H9 (cell line): Measurements from ENCODE around the gene DEPDC5. TPM values are rescaled to one million over a fixed set of nuclear protein-coding genes. Genes with fewer than 3 reads are reported as not detected.

Experiments
- DNase-seq: peaks from one replicate; pipeline ENCODE4 v3.0.0-alpha.2; 2017
- H2AFZ ChIP-seq: one replicate; pipeline ENCODE4 v1.6.1; 2013; ENCODE audit warnings: mild to moderate bottlenecking, low read length, control low read depth, moderate library complexity
- H2AK5ac ChIP-seq: 2 replicates; pipeline ENCODE4 v1.6.1; 2013; ENCODE audit warnings: low read length, control low read depth, mixed read lengths; ENCODE audit not compliant: insufficient read length
- H2BK120ac ChIP-seq: one replicate; pipeline ENCODE4 v1.6.1; 2013; ENCODE audit warnings: low read depth, mild to moderate bottlenecking, low read length, control low read depth, inconsistent platforms; ENCODE audit not compliant: poor library complexity, severe bottlenecking
- H2BK12ac ChIP-seq: 2 replicates; pipeline ENCODE4 v1.6.1; 2013; ENCODE audit warnings: low read length, control low read depth, mixed read lengths, low read depth; ENCODE audit not compliant: insufficient read length
- H2BK15ac ChIP-seq: 2 replicates; pipeline ENCODE4 v1.6.1; 2013; ENCODE audit warnings: low read depth, low read length, control low read depth
- H2BK20ac ChIP-seq: one replicate; pipeline ENCODE4 v1.6.1; 2013; ENCODE audit warnings: low read depth, mild to moderate bottlenecking, low read length, control low read depth, inconsistent platforms; ENCODE audit not compliant: poor library complexity, severe bottlenecking
- H2BK5ac ChIP-seq: 2 replicates; pipeline ENCODE4 v1.6.1; 2013; ENCODE audit warnings: low read length, control low read depth, mixed read lengths; ENCODE audit not compliant: insufficient read length
- H3K14ac ChIP-seq: 2 replicates; pipeline ENCODE4 v1.6.1; 2013; ENCODE audit warnings: low read length, control low read depth; ENCODE audit not compliant: insufficient read depth
- H3K18ac ChIP-seq: 2 replicates; pipeline ENCODE4 v1.6.1; 2013; ENCODE audit warnings: low read depth, mild to moderate bottlenecking, mixed read lengths, low read length, control low read depth; ENCODE audit not compliant: insufficient read length
- H3K23ac ChIP-seq: 2 replicates; pipeline ENCODE4 v1.6.1; 2013; ENCODE audit warnings: low read length, control low read depth, mixed read lengths, low read depth; ENCODE audit not compliant: insufficient read length
- H3K23me2 ChIP-seq: 2 replicates; pipeline ENCODE4 v1.6.1; 2013; ENCODE audit warnings: low read depth, mild to moderate bottlenecking, mixed read lengths, low read length, control low read depth; ENCODE audit not compliant: insufficient read length, poor library complexity, severe bottlenecking
- H3K27ac ChIP-seq: 2 replicates; pipeline ENCODE4 v1.5.1; 2013; ENCODE audit warnings: low read length, control low read depth, mixed read lengths, low read depth; ENCODE audit not compliant: insufficient read length
- H3K27me3 ChIP-seq: 2 replicates; pipeline ENCODE4 v1.6.1; 2013; ENCODE audit warnings: low read length, control low read depth, inconsistent platforms; ENCODE audit not compliant: insufficient read depth
- H3K4ac ChIP-seq: 2 replicates; pipeline ENCODE4 v1.6.1; 2013; ENCODE audit warnings: low read depth, mild to moderate bottlenecking, control low read depth, inconsistent platforms, low read length, moderate library complexity
- H3K4me1 ChIP-seq: 2 replicates; pipeline ENCODE4 v1.6.1; 2013; ENCODE audit warnings: low read length, control low read depth, inconsistent platforms; ENCODE audit not compliant: insufficient read depth
- H3K4me2 ChIP-seq: 2 replicates; pipeline ENCODE4 v1.6.1; 2013; ENCODE audit warnings: low read length, control low read depth, mixed read lengths; ENCODE audit not compliant: insufficient read length, insufficient read depth
- H3K56ac ChIP-seq: 2 replicates; pipeline ENCODE4 v1.6.1; 2013; ENCODE audit warnings: low read depth, mild to moderate bottlenecking, mixed read lengths, low read length, control low read depth; ENCODE audit not compliant: insufficient read length
- H3K79me1 ChIP-seq: 2 replicates; pipeline ENCODE4 v1.6.1; 2013; ENCODE audit warnings: low read depth, mild to moderate bottlenecking, moderate library complexity, low read length, control low read depth, inconsistent platforms; ENCODE audit not compliant: insufficient read depth, poor library complexity, severe bottlenecking
- H3K79me2 ChIP-seq: 2 replicates; pipeline ENCODE4 v1.6.1; 2013; ENCODE audit warnings: low read length, control low read depth, inconsistent platforms; ENCODE audit not compliant: insufficient read depth
- H3K9ac ChIP-seq: 2 replicates; pipeline ENCODE4 v1.6.1; 2013; ENCODE audit warnings: low read length, control low read depth, mixed read lengths; ENCODE audit not compliant: insufficient read length; ENCODE audit errors: extremely low read depth
- H3K9me3 ChIP-seq: one replicate; pipeline ENCODE4 v1.6.1; 2013; ENCODE audit warnings: low read depth, low read length, inconsistent platforms; ENCODE audit not compliant: control insufficient read depth
- H3T11ph ChIP-seq: one replicate; pipeline ENCODE4 v1.6.1; 2013; ENCODE audit warnings: mild to moderate bottlenecking, low read length, control low read depth, inconsistent platforms
- H4K20me1 ChIP-seq: one replicate; pipeline ENCODE4 v1.6.1; 2013; ENCODE audit not compliant: control insufficient read depth, insufficient read length, insufficient read depth
- H4K5ac ChIP-seq: 2 replicates; pipeline ENCODE4 v1.6.1; 2013; ENCODE audit warnings: low read depth, mild to moderate bottlenecking, mixed read lengths, low read length, control low read depth; ENCODE audit not compliant: insufficient read length
- H4K8ac ChIP-seq: replicated peaks from 2 replicates; pipeline ENCODE4 v1.6.1; 2013; ENCODE audit warnings: low read length, control low read depth, mixed read lengths, low read depth; ENCODE audit not compliant: insufficient read length
- H4K91ac ChIP-seq: 2 replicates; pipeline ENCODE4 v1.6.1; 2013; ENCODE audit warnings: low read depth, mild to moderate bottlenecking, moderate library complexity, mixed read lengths, low read length, control low read depth; ENCODE audit not compliant: insufficient read length
- H3K27ac Mint-ChIP-seq, 3 experiments: 2 replicates in 2 of 3; 3 replicates in 1 of 3; pipeline ENCODE4 v1.8.0; 2020 to 2021; ENCODE audit warnings: mixed read lengths in 3 of 3, mild to moderate bottlenecking in 1 of 3, moderate library complexity in 1 of 3
- H3K27me3 Mint-ChIP-seq: 2 replicates; pipeline ENCODE4 v1.8.0; 2021; ENCODE audit warnings: low read depth, mild to moderate bottlenecking, moderate library complexity, mixed read lengths
- H3K36me3 Mint-ChIP-seq, 3 experiments: 2 replicates in 2 of 3; 3 replicates in 1 of 3; pipeline ENCODE4 v1.8.0; 2020 to 2021; ENCODE audit warnings: low read depth in 3 of 3, mixed read lengths in 3 of 3; ENCODE audit not compliant: insufficient read depth in 1 of 3
- H3K4me1 Mint-ChIP-seq, 2 experiments: 2 replicates each; pipeline ENCODE4 v1.8.0; 2020; ENCODE audit warnings: mixed read lengths in 2 of 2
- H3K4me3 Mint-ChIP-seq, 2 experiments: 2 replicates in 1 of 2; 3 replicates in 1 of 2; pipeline ENCODE4 v1.8.0; 2020 to 2021; ENCODE audit warnings: mild to moderate bottlenecking in 2 of 2, mixed read lengths in 2 of 2, moderate library complexity in 1 of 2
- H3K9me3 Mint-ChIP-seq, 2 experiments: 2 replicates in 1 of 2; 3 replicates in 1 of 2; pipeline ENCODE4 v1.8.0; 2020; ENCODE audit warnings: mild to moderate bottlenecking in 2 of 2, mixed read lengths in 2 of 2, moderate library complexity in 1 of 2
- WGBS: extraction: QIAGEN DNeasy Blood & Tissue Kit; methylation state at CpG from one replicate; pipeline ENCODE4 v1.1.7; 2013; ENCODE audit warnings: missing lambda C conversion rate, low lambda C conversion rate, mixed read lengths; ENCODE audit not compliant: insufficient read length; ENCODE audit errors: extremely low coverage; 5-methylcytosine and 5-hydroxymethylcytosine counted together
- total RNA-seq: library from RNA; stranded (reverse); gene quantifications from 2 replicates; pipeline ENCODE4 v1.2.1, GENCODE V29; 2021
- TF ChIP-seq, protein P1 (sequence below): fragments of 200-600 bp; sonication (generic); conservative IDR thresholded peaks from 3 replicates; pipeline ENCODE4 v1.8.0; 2021; ENCODE audit warnings: antibody characterized with exemption, mild to moderate bottlenecking

DEPDC5 gene
- total RNA-seq, 1 experiment from 2014 or later, result 29.2 TPM

GRCh38 chr22:31742115-31742514 lies 11.7 kb upstream of the DEPDC5 start:
- DNase-seq, result no peak
- Histone ChIP-seq H3K4me1 (no peaks in the 10 kb centered on the region), H3K9ac (no peak overlapping the region), H3K14ac (no peak overlapping the region), H2BK20ac (no peak overlapping the region), H2BK15ac (no peak overlapping the region), H4K8ac (no peak overlapping the region), H3K4me2 (no peak overlapping the region), H4K5ac (no peak overlapping the region), H3K79me1 (peaks cover 5% of the 10 kb centered on the region), H2AFZ (no peak overlapping the region), H2AK5ac (no peak overlapping the region), H2BK120ac (no peak overlapping the region), H3K23me2 (no peaks in the 10 kb centered on the region), H3K27ac (no peak overlapping the region), H3K79me2 (peaks cover 2% of the 10 kb centered on the region; the same call in 1 of the 2 replicates), H3K56ac (no peak overlapping the region), H3K4ac (no peak overlapping the region), H4K20me1 (no peaks in the 10 kb centered on the region), H4K91ac (no peak overlapping the region), H2BK5ac (no peak overlapping the region), H3K23ac (no peak overlapping the region), H3T11ph (no peak overlapping the region), H3K18ac (no peak overlapping the region), H3K27me3 (no peaks in the 10 kb centered on the region), H3K9me3 (no peaks in the 10 kb centered on the region), H2BK12ac (no peak overlapping the region)
- TF ChIP-seq, protein P1, sequence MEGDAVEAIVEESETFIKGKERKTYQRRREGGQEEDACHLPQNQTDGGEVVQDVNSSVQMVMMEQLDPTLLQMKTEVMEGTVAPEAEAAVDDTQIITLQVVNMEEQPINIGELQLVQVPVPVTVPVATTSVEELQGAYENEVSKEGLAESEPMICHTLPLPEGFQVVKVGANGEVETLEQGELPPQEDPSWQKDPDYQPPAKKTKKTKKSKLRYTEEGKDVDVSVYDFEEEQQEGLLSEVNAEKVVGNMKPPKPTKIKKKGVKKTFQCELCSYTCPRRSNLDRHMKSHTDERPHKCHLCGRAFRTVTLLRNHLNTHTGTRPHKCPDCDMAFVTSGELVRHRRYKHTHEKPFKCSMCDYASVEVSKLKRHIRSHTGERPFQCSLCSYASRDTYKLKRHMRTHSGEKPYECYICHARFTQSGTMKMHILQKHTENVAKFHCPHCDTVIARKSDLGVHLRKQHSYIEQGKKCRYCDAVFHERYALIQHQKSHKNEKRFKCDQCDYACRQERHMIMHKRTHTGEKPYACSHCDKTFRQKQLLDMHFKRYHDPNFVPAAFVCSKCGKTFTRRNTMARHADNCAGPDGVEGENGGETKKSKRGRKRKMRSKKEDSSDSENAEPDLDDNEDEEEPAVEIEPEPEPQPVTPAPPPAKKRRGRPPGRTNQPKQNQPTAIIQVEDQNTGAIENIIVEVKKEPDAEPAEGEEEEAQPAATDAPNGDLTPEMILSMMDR, result no peak
- Mint-ChIP-seq H3K36me3 (peaks cover 23 to 79% (median 70%) of the 10 kb centered on the region in 3 experiments), H3K27ac (peak overlapping the region in 1 of 3 experiments; percentile 24; a peak in 2 of 7 replicates), H3K4me1 (peaks cover 32 to 40% of the 10 kb centered on the region in 2 experiments), H3K9me3 (no peaks in the 10 kb centered on the region), H3K27me3 (no peaks in the 10 kb centered on the region), H3K4me3 (no peak overlapping the region)
- no CpG with 5 or more reads among the region's 3 CpGs for WGBS
